Liver (tissue), 9 donors: ENCODE measurements around the gene SAC3D1. TPM values are rescaled to one million over a fixed set of nuclear protein-coding genes. Genes with fewer than 3 reads are reported as not detected.

ENCODE experiments used
- DNase-seq: peaks from one replicate; pipeline ENCODE4 v3.0.0-alpha.2; 2017; ENCODE audit warnings: low spot score
- H3K27ac ChIP-seq, 2 donors: one replicate each; pipeline ENCODE4 v1.7.0; 2013; ENCODE audit warnings: inconsistent platforms in 2 of 2, low read length in 2 of 2, control low read depth in 1 of 2, low read depth in 1 of 2, mild to moderate bottlenecking in 1 of 2
- H3K27me3 ChIP-seq, 4 donors: one replicate each; pipeline versions ENCODE4 v1.6.1 to v1.7.0; 2013; ENCODE audit warnings: low read length in 3 of 4, inconsistent platforms in 1 of 4, mild to moderate bottlenecking in 1 of 4, moderate library complexity in 1 of 4; ENCODE audit not compliant: control insufficient read depth in 4 of 4, insufficient read depth in 4 of 4
- H3K36me3 ChIP-seq, 4 donors: one replicate each; pipeline versions ENCODE4 v1.6.1 to v1.7.0; 2013; ENCODE audit warnings: low read length in 3 of 4, mild to moderate bottlenecking in 3 of 4, low read depth in 1 of 4, moderate library complexity in 1 of 4; ENCODE audit not compliant: control insufficient read depth in 4 of 4, insufficient read depth in 3 of 4
- H3K4me1 ChIP-seq, 4 donors: one replicate each; pipeline versions ENCODE4 v1.6.1 to v1.7.0; 2013; ENCODE audit warnings: low read length in 3 of 4, mild to moderate bottlenecking in 3 of 4, moderate library complexity in 1 of 4; ENCODE audit not compliant: control insufficient read depth in 4 of 4, insufficient read depth in 4 of 4
- H3K4me3 ChIP-seq, 3 donors: one replicate each; pipeline versions ENCODE4 v1.6.1 to v1.7.0; 2013; ENCODE audit warnings: low read length in 3 of 3, control low read depth in 1 of 3, low read depth in 1 of 3, mild to moderate bottlenecking in 1 of 3
- H3K9ac ChIP-seq, 2 donors: one replicate each; pipeline ENCODE4 v1.7.0; 2013; ENCODE audit warnings: low read length in 2 of 2, mild to moderate bottlenecking in 2 of 2, moderate library complexity in 2 of 2, control low read depth in 1 of 2, low read depth in 1 of 2
- H3K9me3 ChIP-seq, 4 donors: one replicate each; pipeline versions ENCODE4 v1.6.1 to v1.7.0; 2013; ENCODE audit warnings: low read length in 3 of 4; ENCODE audit not compliant: control insufficient read depth in 4 of 4
- CTCF ChIP-seq: fragments of 150-350 bp; IDR thresholded peaks from 2 replicates; pipeline ENCODE4 v1.5.1; 2017; ENCODE audit warnings: improper control_type of control experiment, low read depth, low read length; ENCODE audit not compliant: missing input control
- EGR1 ChIP-seq, 2 donors: IDR thresholded peaks; 2 replicates each; pipeline ENCODE4 v1.6.1; 2016 to 2018; ENCODE audit warnings: antibody characterized with exemption in 2 of 2, low read depth in 2 of 2
- FOXA1 ChIP-seq: IDR thresholded peaks from 2 replicates; pipeline ENCODE4 v1.6.1; 2016; ENCODE audit warnings: antibody characterized with exemption
- GABPA ChIP-seq, 2 donors: IDR thresholded peaks in 1 of 2; conservative IDR thresholded peaks in 1 of 2; 2 replicates each; pipeline ENCODE4 v1.6.1; 2016; ENCODE audit warnings: antibody characterized with exemption in 2 of 2, mild to moderate bottlenecking in 1 of 2, moderate library complexity in 1 of 2
- HNF4A ChIP-seq, 2 donors: conservative IDR thresholded peaks; 2 replicates each; pipeline ENCODE4 v1.6.1; 2016; ENCODE audit warnings: antibody characterized with exemption in 2 of 2, mild to moderate bottlenecking in 2 of 2
- HNF4G ChIP-seq: IDR thresholded peaks from 2 replicates; pipeline ENCODE4 v1.6.1; 2016; ENCODE audit warnings: antibody characterized with exemption
- JUND ChIP-seq, 2 donors: IDR thresholded peaks; 2 replicates each; pipeline ENCODE4 v1.6.1; 2016; ENCODE audit warnings: antibody characterized with exemption in 2 of 2
- MAX ChIP-seq: IDR thresholded peaks from 2 replicates; pipeline ENCODE4 v1.6.1; 2016; ENCODE audit warnings: antibody characterized with exemption
- RAD21 ChIP-seq, 2 donors: IDR thresholded peaks; 2 replicates each; pipeline ENCODE4 v1.6.1; 2016; ENCODE audit warnings: antibody characterized with exemption in 2 of 2, mild to moderate bottlenecking in 2 of 2
- REST ChIP-seq: IDR thresholded peaks from 2 replicates; pipeline ENCODE4 v1.6.1; 2016; ENCODE audit warnings: antibody characterized with exemption, mild to moderate bottlenecking
- RXRA ChIP-seq, 2 donors: IDR thresholded peaks; 2 replicates each; pipeline ENCODE4 v1.6.1; 2017 to 2018; ENCODE audit warnings: antibody characterized with exemption in 2 of 2, mild to moderate bottlenecking in 1 of 2
- SP1 ChIP-seq: IDR thresholded peaks from 2 replicates; pipeline ENCODE4 v1.6.1; 2018; ENCODE audit warnings: antibody characterized with exemption, mild to moderate bottlenecking
- YY1 ChIP-seq: IDR thresholded peaks from 2 replicates; pipeline ENCODE4 v1.6.1; 2016; ENCODE audit warnings: antibody characterized with exemption, mild to moderate bottlenecking
- ZBTB33 ChIP-seq: IDR thresholded peaks from 2 replicates; pipeline ENCODE4 v1.6.1; 2016; ENCODE audit warnings: antibody characterized with exemption
- WGBS: extraction: QIAGEN DNeasy Blood & Tissue Kit; methylation state at CpG from one replicate; pipeline ENCODE4 v1.1.7; 2013; 5-methylcytosine and 5-hydroxymethylcytosine counted together
- polyA plus RNA-seq, 2 donors: library from polyadenylated mRNA; stranded (reverse) in 1 of 2; unstranded in 1 of 2; fragments of 200-250 nt in 1 of 2; fragments of >200 nt in 1 of 2; fragmentation: Nextera tagmentation in 1 of 2; extraction: Ambion mirVana in 1 of 2; gene quantifications; one replicate each; pipeline versions ENCODE4 v1.2.1 to v1.2.3, GENCODE V29; 2013 to 2015
- total RNA-seq, 2 donors: library from RNA; depleted of rRNA; stranded (reverse); fragments of >200 nt; gene quantifications; one replicate each; pipeline ENCODE4 v1.2.3, GENCODE V29; 2014
- TF ChIP-seq, protein P1 (sequence below): IDR thresholded peaks from 2 replicates; pipeline ENCODE4 v1.6.1; 2016; ENCODE audit warnings: antibody characterized with exemption
- donor health status: healthy.
- donor health status: healthy.
- donor health status: healthy.
- donor health status: healthy.
- donor health status: healthy.

Gene SAC3D1
- total and polyA plus RNA-seq, 4 donors, result 3.8 to 7.9 (median 6.8) TPM

DNA sequence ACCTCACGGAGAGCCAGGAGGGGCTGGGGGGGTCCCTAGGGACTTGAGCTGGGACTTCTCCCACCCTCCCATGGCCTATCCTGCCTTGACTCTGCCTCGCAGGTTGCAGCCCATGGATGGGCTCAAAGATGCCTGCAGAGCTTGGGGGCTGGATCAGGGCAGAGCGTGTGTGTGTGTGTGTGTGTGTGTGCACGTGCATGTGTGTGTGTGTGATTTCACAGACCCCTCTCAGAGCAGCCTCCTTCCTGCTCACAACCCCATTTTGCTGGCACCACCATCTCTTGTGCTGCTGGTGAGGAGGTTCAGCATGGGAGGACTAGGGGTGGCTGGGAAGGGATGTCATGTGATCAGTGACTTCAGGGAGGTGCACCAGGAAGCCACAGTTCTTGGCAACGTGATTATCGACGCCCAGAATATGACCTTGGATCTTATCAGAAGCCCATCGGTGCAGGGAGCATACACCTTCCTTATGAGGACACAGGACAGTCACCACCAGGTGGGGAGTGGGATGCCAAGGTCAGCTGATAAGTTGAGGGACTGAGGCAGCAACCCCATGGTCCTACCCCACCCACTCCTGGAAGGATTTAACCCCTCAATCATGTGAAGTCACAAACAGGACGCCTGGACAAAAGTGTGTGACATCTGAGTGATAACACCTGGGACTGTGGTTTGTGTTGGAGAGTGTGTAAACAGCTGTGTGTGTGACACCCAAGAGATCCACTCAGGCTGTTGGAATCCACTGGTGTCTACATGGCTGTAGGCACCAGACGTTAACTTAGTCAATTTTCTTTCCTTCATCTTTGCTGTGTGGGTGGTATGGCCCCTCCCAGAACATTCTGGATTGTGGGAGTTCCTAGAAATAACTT, 19.2 kb downstream of the SAC3D1 start (continued):
- TF ChIP-seq GABPA (IDR thresholded peaks at IDR 0.05 in 1 of 2, conservative IDR thresholded peaks at IDR 0.05 in 1 of 2), result no peak

DNA sequence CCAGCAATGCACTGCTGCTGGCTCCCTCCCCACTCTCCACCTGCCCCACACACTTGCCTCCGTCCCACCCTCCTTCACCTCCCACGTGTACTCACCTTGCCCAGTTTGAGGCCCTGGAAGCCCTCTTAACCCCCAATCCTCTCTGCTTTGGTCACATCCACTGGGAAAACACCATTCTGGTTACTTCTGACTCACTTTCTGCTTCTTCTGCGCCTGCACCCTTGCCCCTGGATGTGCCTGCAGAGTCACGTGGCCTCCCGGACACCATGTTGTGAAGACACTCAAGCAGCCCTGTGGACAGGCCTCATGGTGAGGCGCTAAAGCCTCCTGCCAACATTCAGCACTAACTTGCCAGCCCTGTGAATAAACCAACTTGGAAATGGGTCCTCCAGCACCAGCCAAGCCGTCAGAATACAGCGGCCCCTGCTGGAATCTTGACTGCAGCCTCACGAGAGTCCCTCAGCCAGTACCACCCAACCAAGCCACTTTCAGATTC, 20.0 kb downstream of the SAC3D1 start:
- Histone ChIP-seq H3K36me3 (no peaks in the 10 kb centered on the region), H3K9ac (no peak overlapping the region), H3K27me3 (no peaks in the 10 kb centered on the region), H3K27ac (no peak overlapping the region), H3K4me1 (peaks cover 0 to 4% (median 1%) of the 10 kb centered on the region in 4 donors), H3K9me3 (no peaks in the 10 kb centered on the region), H3K4me3 (no peak overlapping the region)
- DNase-seq, result no peak
- TF ChIP-seq JUND (IDR thresholded peaks at IDR 0.05) (no peak), MAX (no peak), RXRA (IDR thresholded peaks at IDR 0.05) (no peak), SP1 (no peak)
- WGBS, result 82% methylated on average over 9 of the region's 9 CpGs

GRCh38 chr11:65063532-65063931, 22.5 kb downstream of the SAC3D1 start:
- WGBS, result 82% methylated on average over 3 of the region's 3 CpGs
- no peak overlapping the region for H3K27ac ChIP-seq
- no peak for DNase-seq
- H3K36me3 ChIP-seq, result no peaks in the 10 kb centered on the region
- no peak for TF ChIP-seq RAD21 (IDR thresholded peaks at IDR 0.05)
- TF ChIP-seq, protein P1, sequence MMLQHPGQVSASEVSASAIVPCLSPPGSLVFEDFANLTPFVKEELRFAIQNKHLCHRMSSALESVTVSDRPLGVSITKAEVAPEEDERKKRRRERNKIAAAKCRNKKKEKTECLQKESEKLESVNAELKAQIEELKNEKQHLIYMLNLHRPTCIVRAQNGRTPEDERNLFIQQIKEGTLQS, result no peak
- no peak for TF ChIP-seq HNF4G
- no peak for TF ChIP-seq RXRA (IDR thresholded peaks at IDR 0.05)
- no peak for TF ChIP-seq GABPA (IDR thresholded peaks at IDR 0.05 in 1 of 2, conservative IDR thresholded peaks at IDR 0.05 in 1 of 2)
- no peak for TF ChIP-seq FOXA1
- no peak for TF ChIP-seq REST
- no peak for TF ChIP-seq ZBTB33
- no peak for TF ChIP-seq HNF4A (conservative IDR thresholded peaks at IDR 0.05)
- TF ChIP-seq SP1, result no peak
- no peak for TF ChIP-seq JUND (IDR thresholded peaks at IDR 0.05)
- TF ChIP-seq YY1, result no peak
- no peak for TF ChIP-seq CTCF
- no peak for TF ChIP-seq EGR1 (IDR thresholded peaks at IDR 0.05; ENCODE audit: low read depth in 2 of 2)
- peaks cover 0 to 2% (median under 1%) of the 10 kb centered on the region in 4 donors for H3K4me1 ChIP-seq
- no peak overlapping the region for H3K4me3 ChIP-seq
- no peaks in the 10 kb centered on the region for H3K27me3 ChIP-seq
- no peak overlapping the region for H3K9ac ChIP-seq
- no peaks in the 10 kb centered on the region for H3K9me3 ChIP-seq
